ENCODE measurements around the gene PRPF39.
"Not testable (repeated sequence)": the region's sequence is repeated elsewhere in the genome, so short reads cannot be mapped to it uniquely, and the experiment has no call there.

PRPF39 gene

GRCh38 chr14:45083976-45084722 lies at the start of gene PRPF39:
Gene PRPF39 (plus strand): TSS chr14:45084116. CDS start chr14:45095240, 11,124 bp downstream.
- DNase-seq: peak; percentile 93

GRCh38 chr14:45034730-45035129 lies 49.2 kb upstream of the PRPF39 start:
- DNase-seq: no peak

- DNase-seq: no peak
Observed at GRCh38 chr14:45038256-45038655, 45.7 kb upstream of the PRPF39 start.

GRCh38 chr14:45038865-45039264 lies 45.1 kb upstream of the PRPF39 start:
- no peak for DNase-seq

- no peak for DNase-seq
Observed at GRCh38 chr14:45039390-45039789, 44.5 kb upstream of the PRPF39 start.

- DNase-seq: no peak
Observed at GRCh38 chr14:45041641-45042040, 42.3 kb upstream of the PRPF39 start.

- no peak for DNase-seq
Observed at GRCh38 chr14:45044638-45045037, 39.3 kb upstream of the PRPF39 start.

- no peak for DNase-seq
Observed at GRCh38 chr14:45048385-45048784, 35.5 kb upstream of the PRPF39 start.

- no peak for DNase-seq
Observed at GRCh38 chr14:45051180-45051579, 32.7 kb upstream of the PRPF39 start.

- DNase-seq: no peak
Observed at GRCh38 chr14:45051896-45052295, 32.0 kb upstream of the PRPF39 start.

- no peak for DNase-seq
Observed at GRCh38 chr14:45057349-45057748, 26.6 kb upstream of the PRPF39 start.

- no peak for DNase-seq
Observed at GRCh38 chr14:45057881-45058364, 26.0 kb upstream of the PRPF39 start.

GRCh38 chr14:45060551-45060950 lies 23.4 kb upstream of the PRPF39 start:
- no peak for DNase-seq

- no peak for DNase-seq
Observed at GRCh38 chr14:45065540-45065939, 18.4 kb upstream of the PRPF39 start.

GRCh38 chr14:45065956-45066355 lies 18.0 kb upstream of the PRPF39 start:
- no peak for DNase-seq

GRCh38 chr14:45066667-45067066 lies 17.2 kb upstream of the PRPF39 start:
- DNase-seq: no peak

- DNase-seq: no peak
Observed at GRCh38 chr14:45068396-45068795, 15.5 kb upstream of the PRPF39 start.

GRCh38 chr14:45070215-45070614 lies 13.7 kb upstream of the PRPF39 start:
- peak; percentile 28 for DNase-seq

GRCh38 chr14:45072126-45072525 lies 11.8 kb upstream of the PRPF39 start:
- no peak for DNase-seq

GRCh38 chr14:45073231-45073879 lies 10.6 kb upstream of the PRPF39 start:
- no peak for DNase-seq

- DNase-seq: no peak
Observed at GRCh38 chr14:45078323-45078722, 5.6 kb upstream of the PRPF39 start.

- DNase-seq: not testable (repeated sequence)
Observed at GRCh38 chr14:45080416-45080968, 3.4 kb upstream of the PRPF39 start.

GRCh38 chr14:45081096-45081495 lies 2.8 kb upstream of the PRPF39 start:
- not testable (repeated sequence) for DNase-seq

GRCh38 chr14:45082420-45082819 lies 1.5 kb upstream of the PRPF39 start:
- no peak for DNase-seq
